Islet of Langerhans (tissue), 1 donor: ENCODE data around the gene TTLL10.

Source experiments
- FAIRE-seq: peaks from one replicate; lab custom pipeline; 2011; peaks lifted over from hg19 to GRCh38; lab: Jason Lieb, UNC

The TTLL10 gene

GRCh38 chr1:1238702-1239178 is 65.1 kb downstream of the TTLL10 start:
- FAIRE-seq = no peak

- no peak for FAIRE-seq
These were observed 65.5 kb downstream of the TTLL10 start for GRCh38 chr1:1239227-1239613.

- FAIRE-seq = no peak
These were observed 66.1 kb downstream of the TTLL10 start for GRCh38 chr1:1239614-1240347.

GRCh38 chr1:1240348-1240732 is 66.7 kb downstream of the TTLL10 start:
- no peak for FAIRE-seq

GRCh38 chr1:1240822-1241587 is 67.3 kb downstream of the TTLL10 start:
- no peak for FAIRE-seq

- FAIRE-seq = no peak
These were observed 68.0 kb downstream of the TTLL10 start for GRCh38 chr1:1241588-1242219.

- FAIRE-seq = no peak
These were observed 69.0 kb downstream of the TTLL10 start for GRCh38 chr1:1242461-1243265.

- no peak for FAIRE-seq
These were observed 69.6 kb downstream of the TTLL10 start for GRCh38 chr1:1243266-1243660.

GRCh38 chr1:1243807-1244191 is 70.1 kb downstream of the TTLL10 start:
- FAIRE-seq = no peak

- no peak for FAIRE-seq
These were observed 70.6 kb downstream of the TTLL10 start for GRCh38 chr1:1244192-1244811.

- no peak for FAIRE-seq
These were observed 71.6 kb downstream of the TTLL10 start for GRCh38 chr1:1245178-1245816.

GRCh38 chr1:1245817-1246576 is 72.3 kb downstream of the TTLL10 start:
- FAIRE-seq = no peak

- no peak for FAIRE-seq
These were observed 73.1 kb downstream of the TTLL10 start, which contains the start of gene C1QTNF12 for GRCh38 chr1:1246577-1247340. Gene C1QTNF12 (minus strand): TSS chr1:1246722. CDS start chr1:1246690, 32 bp downstream.

- no peak for FAIRE-seq
These were observed 73.7 kb downstream of the TTLL10 start for GRCh38 chr1:1247341-1247913.
